ENCODE results near the gene CDKAL1.

GRCh38 chr6:20631549-20631924, 97.3 kb downstream of the CDKAL1 start:
- TF ChIP-seq CTCF (IDR thresholded peaks at IDR 0.05; ENCODE audit: insufficient read depth, low read length): no peak
- no peak for TF ChIP-seq POLR2AphosphoS5 (IDR thresholded peaks at IDR 0.05; ENCODE audit: low read depth)
